Breast epithelium (tissue), 4 donors: ENCODE measurements around the gene EFL1. TPM values are rescaled to one million over a fixed set of nuclear protein-coding genes. Genes with fewer than 3 reads are reported as not detected.

ENCODE experiments used
- DNase-seq, 2 donors: peaks; one replicate each; pipeline ENCODE4 v3.0.0-alpha.2; 2019; ENCODE audit warnings: low spot score in 2 of 2
- H3K27ac ChIP-seq, 2 donors: fragments of 200-600 bp; sonication (generic) in 1 of 2; one replicate each; pipeline ENCODE4 v1.5.1; 2016 to 2019; ENCODE audit warnings: mild to moderate bottlenecking in 1 of 2
- H3K27me3 ChIP-seq, 2 donors: fragments of 200-600 bp; sonication (generic) in 1 of 2; one replicate each; pipeline versions ENCODE4 v1.5.1 to v1.6.0; 2017 to 2019; ENCODE audit warnings: control low read depth in 1 of 2, mild to moderate bottlenecking in 1 of 2
- H3K36me3 ChIP-seq: fragments of 200-600 bp; one replicate; pipeline ENCODE4 v1.5.1; 2019
- H3K4me1 ChIP-seq, 2 donors: fragments of 200-600 bp; sonication (generic); one replicate each; pipeline ENCODE4 v1.5.1; 2016 to 2019; ENCODE audit warnings: control low read depth in 1 of 2
- H3K4me3 ChIP-seq, 3 donors: fragments of 200-600 bp; sonication (generic); 1 replicate in 2 of 3; 2 replicates in 1 of 3; pipeline ENCODE4 v1.5.1; 2016 to 2019; ENCODE audit warnings: mild to moderate bottlenecking in 3 of 3, moderate library complexity in 2 of 3
- H3K9me3 ChIP-seq, 2 donors: fragments of 200-600 bp; sonication (generic) in 1 of 2; one replicate each; pipeline ENCODE4 v1.5.1; 2016 to 2019; ENCODE audit warnings: control low read depth in 1 of 2
- CTCF ChIP-seq, 3 donors: fragments of 450-650 bp; IDR thresholded peaks; one replicate each; pipeline ENCODE4 v1.5.1; 2016 to 2017; ENCODE audit warnings: antibody characterized with exemption in 3 of 3, mild to moderate bottlenecking in 3 of 3, moderate library complexity in 3 of 3
- POLR2A ChIP-seq: fragments of 450-650 bp; IDR thresholded peaks from one replicate; pipeline ENCODE4 v1.6.1; 2016; ENCODE audit warnings: antibody characterized with exemption, mild to moderate bottlenecking, moderate library complexity
- POLR2AphosphoS5 ChIP-seq, 3 donors: sonication (generic); formaldehyde crosslinking; IDR thresholded peaks; one replicate each; pipeline ENCODE4 v1.6.1; 2017; ENCODE audit warnings: antibody characterized with exemption in 3 of 3
- intact Hi-C: fragments of 100-400 bp; cut with DNase I; formaldehyde crosslinking; loops from one replicate; pipeline ENCODE4 v1.15.1; 2023; ENCODE audit warnings: low total_unique reads
- total RNA-seq, 3 donors: library from RNA; depleted of rRNA; stranded (reverse); fragments of >200 nt; gene quantifications; one replicate each; pipeline ENCODE4 v1.1.0, GENCODE V29; 2016

The EFL1 gene
- total RNA-seq, 3 donors from 2014 or later: 12.5 to 23.7 (median 22.9) TPM

GRCh38 chr15:82140886-82141285, 121.6 kb downstream of the EFL1 start:
- H3K27ac ChIP-seq: peak overlapping the region in 1 of 2 donors; percentile 48
- no peaks in the 10 kb centered on the region for H3K9me3 ChIP-seq
- H3K4me1 ChIP-seq: no peaks in the 10 kb centered on the region
- H3K27me3 ChIP-seq: no peaks in the 10 kb centered on the region
- no peaks in the 10 kb centered on the region for H3K36me3 ChIP-seq
- TF ChIP-seq POLR2AphosphoS5 (IDR thresholded peaks at IDR 0.05) (no peak), CTCF (IDR thresholded peaks at IDR 0.05) (no peak), POLR2A (no peak)
- intact Hi-C loops: no loop called here
- H3K4me3 ChIP-seq: no peak overlapping the region
- DNase-seq: no peak

GRCh38 chr15:82139823-82140268, 122.7 kb downstream of the EFL1 start:
- intact Hi-C loops: no loop called here
- Histone ChIP-seq H3K4me3 (no peak overlapping the region), H3K36me3 (no peaks in the 10 kb centered on the region), H3K27ac (no peak overlapping the region), H3K4me1 (no peaks in the 10 kb centered on the region), H3K9me3 (no peaks in the 10 kb centered on the region), H3K27me3 (no peaks in the 10 kb centered on the region)
- TF ChIP-seq CTCF (IDR thresholded peaks at IDR 0.05) (peak; percentile 55 to 62 (median 56)), POLR2AphosphoS5 (IDR thresholded peaks at IDR 0.05) (no peak)
- no peak for DNase-seq

GRCh38 chr15:82138306-82138705, 124.2 kb downstream of the EFL1 start:
- intact Hi-C loops: no loop called here
- no peak for DNase-seq
- H3K4me1 ChIP-seq: no peaks in the 10 kb centered on the region
- H3K36me3 ChIP-seq: no peaks in the 10 kb centered on the region
- H3K4me3 ChIP-seq: no peak overlapping the region
- no peak overlapping the region for H3K27ac ChIP-seq
- H3K9me3 ChIP-seq: no peaks in the 10 kb centered on the region
- TF ChIP-seq CTCF (IDR thresholded peaks at IDR 0.05) (no peak), POLR2A (no peak), POLR2AphosphoS5 (IDR thresholded peaks at IDR 0.05) (no peak)
- H3K27me3 ChIP-seq: no peaks in the 10 kb centered on the region

- TF ChIP-seq POLR2AphosphoS5 (IDR thresholded peaks at IDR 0.05) (no peak), POLR2A (no peak), CTCF (IDR thresholded peaks at IDR 0.05) (no peak)
- no peak overlapping the region for H3K27ac ChIP-seq
- DNase-seq: no peak
These were observed 125.3 kb downstream of the EFL1 start for GRCh38 chr15:82137261-82137660.

GRCh38 chr15:82136120-82136519, 126.4 kb downstream of the EFL1 start:
- Histone ChIP-seq H3K27ac (no peak overlapping the region), H3K9me3 (no peaks in the 10 kb centered on the region), H3K36me3 (no peaks in the 10 kb centered on the region), H3K4me1 (no peaks in the 10 kb centered on the region), H3K27me3 (no peaks in the 10 kb centered on the region), H3K4me3 (no peak overlapping the region)
- TF ChIP-seq CTCF (IDR thresholded peaks at IDR 0.05) (no peak), POLR2A (no peak), POLR2AphosphoS5 (IDR thresholded peaks at IDR 0.05) (no peak)
- intact Hi-C loops: no loop called here
- no peak for DNase-seq

More at GRCh38 chr15:82137261-82137660, 125.3 kb downstream of the EFL1 start:
- Histone ChIP-seq H3K9me3 (no peaks in the 10 kb centered on the region), H3K36me3 (no peaks in the 10 kb centered on the region), H3K4me1 (no peaks in the 10 kb centered on the region), H3K27me3 (no peaks in the 10 kb centered on the region), H3K4me3 (no peak overlapping the region)
- intact Hi-C loops: no loop called here
